WTC11 (cell line): ENCODE data around the gene LHFPL2. TPM values are rescaled to one million over a fixed set of nuclear protein-coding genes. Genes with fewer than 3 reads are reported as not detected.

Source experiments
- ATAC-seq: fragments of 200-7000 bp; cut with Tn5 transposase; 2 replicates; pipeline ENCODE4 v1.10.0; 2021; ENCODE audit warnings: mild to moderate bottlenecking, moderate library complexity
- CTCF ChIA-PET: fragments of 300-600 bp; sonication (Branson Sonifier 250); formaldehyde crosslinking; loops from one replicate; lab custom pipeline; 2021; ENCODE audit warnings: antibody characterized with exemption; lab: Charles Lee
- POLR2A ChIA-PET: fragments of 350-600 bp; sonication (Branson Sonifier 250); formaldehyde crosslinking; loops from one replicate; lab custom pipeline; 2021; ENCODE audit warnings: antibody characterized with exemption; lab: Charles Lee
- DNase-seq: peaks from one replicate; pipeline ENCODE4 v3.0.0; 2021; ENCODE audit warnings: low spot score
- H3K27ac Mint-ChIP-seq: 2 replicates; pipeline ENCODE4 v1.8.0; 2021; ENCODE audit warnings: mixed read lengths
- H3K27me3 Mint-ChIP-seq: 2 replicates; pipeline ENCODE4 v1.8.0; 2021; ENCODE audit warnings: low read depth, mild to moderate bottlenecking, moderate library complexity, mixed read lengths
- H3K36me3 Mint-ChIP-seq: 2 replicates; pipeline ENCODE4 v1.8.0; 2021; ENCODE audit warnings: mixed read lengths
- H3K4me1 Mint-ChIP-seq: 2 replicates; pipeline ENCODE4 v1.8.0; 2022; ENCODE audit warnings: mixed read lengths
- H3K4me3 Mint-ChIP-seq: 2 replicates; pipeline ENCODE4 v1.8.0; 2021; ENCODE audit warnings: mild to moderate bottlenecking, moderate library complexity, mixed read lengths
- H3K9me3 Mint-ChIP-seq: 2 replicates; pipeline ENCODE4 v1.8.0; 2021; ENCODE audit warnings: mixed read lengths
- ARID4B ChIP-seq: sonication (generic); formaldehyde crosslinking; IDR thresholded peaks from 2 replicates; pipeline ENCODE4 v1.8.0; 2023; ENCODE audit warnings: missing genetic modification reagents, mild to moderate bottlenecking, borderline replicate concordance
- ATF1 ChIP-seq: sonication (generic); formaldehyde crosslinking; IDR thresholded peaks from 2 replicates; pipeline ENCODE4 v1.8.1; 2023; ENCODE audit warnings: mild to moderate bottlenecking, moderate library complexity, missing genetic modification reagents
- ELF4 ChIP-seq: sonication (generic); formaldehyde crosslinking; IDR thresholded peaks from 2 replicates; pipeline ENCODE4 v1.8.1; 2022; ENCODE audit warnings: low read depth, mild to moderate bottlenecking, moderate library complexity, missing genetic modification reagents
- EMX1 ChIP-seq: fragments of 250-450 bp; sonication (Bioruptor Pico); IDR thresholded peaks from 2 replicates; pipeline ENCODE4 v1.8.0; 2021; ENCODE audit warnings: mild to moderate bottlenecking
- FOXP1 ChIP-seq: sonication (generic); formaldehyde crosslinking; IDR thresholded peaks from 2 replicates; pipeline ENCODE4 v1.8.0; 2022; ENCODE audit warnings: missing genetic modification reagents, mild to moderate bottlenecking, moderate library complexity, borderline replicate concordance
- GTF2I ChIP-seq: fragments of 250-450 bp; sonication (Bioruptor Pico); conservative IDR thresholded peaks from 2 replicates; pipeline ENCODE4 v1.4.0; 2021; ENCODE audit warnings: mild to moderate bottlenecking
- HMGXB4 ChIP-seq: sonication (generic); formaldehyde crosslinking; IDR thresholded peaks from 2 replicates; pipeline ENCODE4 v1.8.1; 2023; ENCODE audit warnings: mild to moderate bottlenecking, moderate library complexity, missing genetic modification reagents
- MAX ChIP-seq: sonication (generic); formaldehyde crosslinking; IDR thresholded peaks from 2 replicates; pipeline ENCODE4 v1.8.0; 2022; ENCODE audit warnings: mild to moderate bottlenecking, missing genetic modification reagents
- MLX ChIP-seq: sonication (generic); formaldehyde crosslinking; IDR thresholded peaks from 2 replicates; pipeline ENCODE4 v1.8.1; 2023; ENCODE audit warnings: mild to moderate bottlenecking, missing genetic modification reagents, moderate library complexity
- NFE2L1 ChIP-seq: sonication (generic); formaldehyde crosslinking; IDR thresholded peaks from 2 replicates; pipeline ENCODE4 v1.8.1; 2023; ENCODE audit warnings: missing genetic modification reagents
- RELA ChIP-seq: sonication (generic); formaldehyde crosslinking; IDR thresholded peaks from 2 replicates; pipeline ENCODE4 v1.8.1; 2022; ENCODE audit warnings: missing genetic modification reagents, mild to moderate bottlenecking, borderline replicate concordance
- RORB ChIP-seq: fragments of 250-450 bp; sonication (Bioruptor Pico); IDR thresholded peaks from 2 replicates; pipeline ENCODE4 v1.9.0; 2021; ENCODE audit warnings: mild to moderate bottlenecking
- SP1 ChIP-seq: sonication (generic); formaldehyde crosslinking; conservative IDR thresholded peaks from 2 replicates; pipeline ENCODE4 v1.8.1; 2022; ENCODE audit warnings: missing genetic modification reagents
- ZBTB43 ChIP-seq: sonication (generic); formaldehyde crosslinking; IDR thresholded peaks from 2 replicates; pipeline ENCODE4 v1.8.1; 2023; ENCODE audit warnings: mild to moderate bottlenecking, missing genetic modification reagents
- ZMAT4 ChIP-seq: fragments of 250-450 bp; sonication (Bioruptor Pico); IDR thresholded peaks from 2 replicates; pipeline ENCODE4 v1.9.0; 2021; ENCODE audit warnings: mild to moderate bottlenecking
- ZNF281 ChIP-seq: sonication (generic); formaldehyde crosslinking; IDR thresholded peaks from 2 replicates; pipeline ENCODE4 v1.8.0; 2023; ENCODE audit warnings: mild to moderate bottlenecking, missing genetic modification reagents
- ZNF425 ChIP-seq: fragments of 250-450 bp; sonication (Bioruptor Pico); conservative IDR thresholded peaks from 2 replicates; pipeline ENCODE4 v1.9.0; 2021; ENCODE audit warnings: mild to moderate bottlenecking
- ZNF671 ChIP-seq: fragments of 250-450 bp; sonication (Bioruptor Pico); IDR thresholded peaks from 2 replicates; pipeline ENCODE4 v1.8.0; 2021; ENCODE audit warnings: mild to moderate bottlenecking
- total RNA-seq: library from RNA; stranded (reverse); gene quantifications from 3 replicates; pipeline ENCODE4 v1.2.3, GENCODE V29; 2021

Gene LHFPL2
- total RNA-seq, 1 experiment from 2014 or later = 40.6 TPM

GRCh38 chr5:78595458-78595921 lies 53.1 kb downstream of the LHFPL2 start (continued):
- TF ChIP-seq HMGXB4 (CRISPR knock-in tag) (no peak), GTF2I (CRISPR knock-in tag) (no peak), RELA (no peak), ZMAT4 (CRISPR knock-in tag) (no peak), EMX1 (CRISPR knock-in tag) (no peak), ZNF671 (no peak), ARID4B (no peak), RORB (CRISPR knock-in tag) (no peak), ELF4 (CRISPR knock-in tag) (no peak)
- TF ChIP-seq, all 79 proteins: peak for 0

GRCh38 chr5:78594610-78595457 lies 53.7 kb downstream of the LHFPL2 start:
- Mint-ChIP-seq H3K4me3 (no peak overlapping the region), H3K27ac (no peak overlapping the region), H3K36me3 (0 out of 2 replicates have a peak, but pooled peaks cover 3% of the 10 kb centered on the region), H3K4me1 (peaks cover 67% of the 10 kb centered on the region), H3K9me3 (no peaks in the 10 kb centered on the region), H3K27me3 (no peaks in the 10 kb centered on the region)
- ATAC-seq (no peak), DNase-seq (no peak)
- TF ChIP-seq NFE2L1 (CRISPR knock-in tag) = no peak
- ChIA-PET POLR2A (interaction anchor here (0.9 kb wide), 1 partner anchor 55 kb away, joined by 3 read pairs; no protein-coding TSS in a partner anchor), CTCF (interaction anchor here (0.6 kb wide), 1 partner anchor 98 kb away, joined by 3 read pairs; no protein-coding TSS in a partner anchor)

- DNase-seq (no peak), ATAC-seq (no peak)
- POLR2A ChIA-PET = interaction anchor here (0.9 kb wide), 1 partner anchor 56 kb away, joined by 3 read pairs; no protein-coding TSS in a partner anchor
- Mint-ChIP-seq H3K36me3 (peaks cover 5% of the 10 kb centered on the region; the same call in 1 of the 2 replicates), H3K4me1 (peaks cover 61% of the 10 kb centered on the region), H3K4me3 (no peak overlapping the region), H3K9me3 (no peaks in the 10 kb centered on the region), H3K27me3 (no peaks in the 10 kb centered on the region), H3K27ac (no peak overlapping the region)
- CTCF ChIA-PET = no interaction called here
- TF ChIP-seq ELF4 (CRISPR knock-in tag) = no peak
- no peak for TF ChIP-seq ZNF425
- TF ChIP-seq MLX = no peak
- no peak for TF ChIP-seq SP1 (CRISPR knock-in tag)
- no peak for TF ChIP-seq ZBTB43 (CRISPR knock-in tag)
- TF ChIP-seq ATF1 = no peak
- no peak for TF ChIP-seq FOXP1 (CRISPR knock-in tag)
- no peak for TF ChIP-seq ZNF281
- no peak for TF ChIP-seq MAX
- no peak for TF ChIP-seq GTF2I (CRISPR knock-in tag)
Measured at GRCh38 chr5:78594021-78594420, 54.6 kb downstream of the LHFPL2 start.
